H54 (cell line): ENCODE measurements around the gene EXOSC2.

Experiments used
- DNase-seq: peaks from one replicate; pipeline ENCODE4 v3.0.0; 2011; ENCODE audit warnings: low spot score, mixed read lengths; ENCODE audit not compliant: insufficient read length
- FAIRE-seq: peaks from 3 replicates; lab custom pipeline; 2011; peaks lifted over from hg19 to GRCh38; lab: Jason Lieb, UNC
- POLR2A ChIP-seq: IDR thresholded peaks from 2 replicates; pipeline ENCODE4 v1.6.1; 2011; ENCODE audit warnings: low read depth, mild to moderate bottlenecking, low read length

Gene EXOSC2

DNA sequence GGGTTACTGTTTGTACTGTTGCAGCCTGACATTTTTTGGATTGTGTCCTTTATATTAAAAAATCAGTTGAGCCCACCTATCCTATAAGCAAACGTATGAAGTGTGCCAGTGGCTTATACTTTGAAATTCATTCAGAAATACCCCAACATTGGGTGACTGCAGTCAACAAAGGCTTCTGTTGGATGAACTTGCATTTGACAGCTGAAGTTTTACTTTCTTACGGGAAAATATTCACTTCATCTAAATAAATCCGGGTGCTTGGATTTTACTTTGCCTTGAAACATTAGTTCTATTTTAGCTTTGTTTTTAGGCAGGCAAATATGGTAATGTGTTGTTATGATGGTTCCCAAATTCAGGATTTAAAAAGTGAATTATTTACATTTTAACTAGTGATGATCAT lies 21.7 kb downstream of the EXOSC2 start:
- DNase-seq (no peak), FAIRE-seq (no peak)
- no peak for TF ChIP-seq POLR2A

DNA sequence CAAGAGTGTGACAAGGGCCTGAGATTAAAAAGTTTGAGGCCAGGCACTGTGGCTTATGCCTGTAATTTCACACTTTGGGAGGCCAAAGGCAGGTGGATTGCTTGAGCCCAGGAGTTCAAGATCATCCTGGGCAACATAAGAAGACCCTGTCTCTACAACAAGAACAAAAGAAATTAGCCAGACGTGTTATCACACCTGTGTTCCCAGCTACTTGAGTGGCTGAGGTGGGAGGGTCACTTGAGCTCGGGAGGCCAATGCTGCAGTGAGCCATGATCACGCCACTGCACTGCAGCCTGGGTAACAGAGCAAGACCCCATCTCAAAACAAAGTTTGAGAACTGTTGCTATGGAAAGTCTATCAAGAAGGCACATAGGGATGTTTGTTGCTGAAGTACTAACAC lies 25.0 kb downstream of the EXOSC2 start:
- FAIRE-seq (no peak), DNase-seq (no peak)
- no peak for TF ChIP-seq POLR2A

DNA sequence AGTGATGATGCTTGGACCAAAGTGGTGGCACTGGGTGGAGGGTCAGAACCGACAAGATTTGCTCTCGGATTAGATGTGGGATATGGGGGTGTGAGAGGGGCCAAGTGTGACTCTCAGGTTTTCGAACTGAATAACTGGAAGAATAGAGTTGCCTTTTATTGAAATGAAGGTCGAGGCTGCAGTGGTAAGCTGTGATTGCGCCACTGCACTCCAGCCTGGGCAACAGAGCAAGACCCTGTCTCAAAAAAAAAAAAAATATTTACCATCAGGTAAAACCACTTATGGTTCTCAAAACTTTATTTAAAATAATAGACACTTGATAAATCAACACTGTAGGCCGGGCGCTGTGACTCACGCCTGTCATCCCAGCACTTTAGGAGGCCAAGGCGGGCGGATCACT lies 27.2 kb downstream of the EXOSC2 start:
- DNase-seq (no peak), FAIRE-seq (no peak)
- no peak for TF ChIP-seq POLR2A

DNA sequence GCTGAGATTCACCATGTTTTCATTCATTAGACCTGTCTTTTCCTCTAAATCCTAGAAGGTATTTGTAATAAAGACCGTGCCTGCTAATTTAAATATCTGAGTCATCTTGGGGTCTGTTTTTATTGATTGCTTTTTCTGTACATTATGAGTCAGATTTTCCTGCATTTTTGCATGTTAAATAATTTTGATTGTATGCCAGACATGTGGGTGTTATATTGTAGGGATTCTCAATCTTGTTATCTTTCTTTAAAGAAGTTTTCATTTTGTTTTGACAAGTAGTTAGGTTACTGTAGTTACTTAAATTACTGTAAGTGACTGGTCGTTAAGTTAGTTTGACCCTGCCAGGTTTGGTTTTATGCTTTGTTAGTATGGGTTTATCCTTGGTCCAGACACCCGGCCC lies 35.1 kb downstream of the EXOSC2 start:
- TF ChIP-seq POLR2A, result no peak
- no peak for DNase-seq
- no peak for FAIRE-seq

DNA sequence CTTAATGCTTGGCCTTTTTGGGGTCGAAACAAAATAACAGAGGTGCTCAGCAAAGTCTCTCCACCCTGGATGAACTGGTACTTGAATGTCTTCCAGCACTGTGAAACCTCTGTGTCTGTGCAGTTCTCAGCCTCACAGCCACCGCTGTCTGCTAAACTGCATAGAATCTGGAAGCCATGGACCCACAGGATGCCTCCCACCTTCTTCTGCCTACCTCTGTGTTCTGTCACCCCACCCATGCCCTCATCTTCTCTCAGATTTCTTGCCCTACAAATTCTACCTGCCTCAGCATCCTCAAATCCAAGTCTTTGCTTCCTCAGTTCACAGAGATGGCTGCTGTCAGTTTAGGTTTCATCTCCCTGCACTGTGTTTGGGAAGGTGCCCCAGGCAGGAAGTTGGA lies 35.6 kb downstream of the EXOSC2 start:
- DNase-seq, result no peak
- FAIRE-seq, result no peak
- TF ChIP-seq POLR2A, result no peak

DNA sequence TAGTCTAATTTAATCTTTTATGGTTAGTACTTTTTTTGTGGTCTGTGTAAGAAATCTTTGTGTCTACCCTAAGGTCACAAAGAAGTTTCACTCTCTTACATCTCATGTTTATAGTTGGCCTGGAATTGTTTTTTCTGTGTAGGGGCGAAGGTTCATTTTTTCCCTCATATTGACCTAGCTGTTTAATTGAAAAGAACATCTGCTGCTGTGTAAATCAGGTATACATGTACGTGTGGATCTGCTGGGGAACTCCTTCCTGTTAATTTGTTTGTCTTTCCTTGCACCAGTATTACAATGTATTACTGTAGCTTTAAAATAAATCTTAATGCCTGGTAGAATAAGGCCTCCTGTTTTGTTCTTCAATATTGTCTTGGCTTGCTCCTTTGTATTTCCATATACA lies 37.8 kb downstream of the EXOSC2 start:
- DNase-seq (no peak), FAIRE-seq (no peak)
- no peak for TF ChIP-seq POLR2A

DNA sequence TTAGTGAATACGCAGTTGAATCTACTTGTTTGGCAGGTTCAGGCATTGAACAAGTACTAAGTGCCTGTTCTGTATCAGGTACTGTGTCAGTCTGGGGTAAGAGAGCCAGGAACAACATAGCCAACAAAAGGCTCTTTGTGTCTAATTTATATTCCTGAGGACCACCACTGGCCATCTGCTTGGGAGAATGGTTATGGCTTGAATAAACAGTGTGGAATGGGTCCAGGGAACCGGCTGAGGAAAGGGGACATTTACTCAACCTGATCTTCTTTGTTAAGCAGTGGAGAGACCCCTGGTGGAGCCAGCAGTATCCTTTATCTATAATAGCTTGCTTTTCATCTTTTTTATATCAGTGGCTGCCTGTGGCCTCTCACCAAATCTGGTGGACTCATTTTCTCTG lies 38.6 kb downstream of the EXOSC2 start:
- no peak for DNase-seq
- no peak for FAIRE-seq
- TF ChIP-seq POLR2A, result no peak

DNA sequence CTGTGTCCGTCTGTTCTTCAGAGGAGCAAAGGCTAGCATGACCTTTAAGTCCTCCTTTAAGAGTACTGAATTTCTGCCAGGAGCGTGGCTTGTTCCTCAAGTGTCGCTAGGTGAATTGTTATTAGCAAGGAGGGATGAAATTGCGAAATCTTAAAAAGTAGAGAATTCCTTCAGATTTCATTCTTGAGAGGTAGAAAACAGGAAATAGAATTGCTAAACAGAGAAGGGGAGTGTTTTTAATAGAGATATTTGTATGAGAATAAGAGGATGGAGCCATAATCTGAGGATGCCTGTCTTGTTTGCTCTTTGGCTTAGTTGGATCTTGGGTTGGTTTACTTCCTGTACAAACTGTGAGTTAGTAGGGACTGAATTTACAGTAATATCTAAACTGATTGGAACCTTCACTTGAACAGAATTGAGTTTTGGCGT lies 39.2 kb downstream of the EXOSC2 start:
- no peak for FAIRE-seq
- no peak for DNase-seq
- TF ChIP-seq POLR2A, result no peak

DNA sequence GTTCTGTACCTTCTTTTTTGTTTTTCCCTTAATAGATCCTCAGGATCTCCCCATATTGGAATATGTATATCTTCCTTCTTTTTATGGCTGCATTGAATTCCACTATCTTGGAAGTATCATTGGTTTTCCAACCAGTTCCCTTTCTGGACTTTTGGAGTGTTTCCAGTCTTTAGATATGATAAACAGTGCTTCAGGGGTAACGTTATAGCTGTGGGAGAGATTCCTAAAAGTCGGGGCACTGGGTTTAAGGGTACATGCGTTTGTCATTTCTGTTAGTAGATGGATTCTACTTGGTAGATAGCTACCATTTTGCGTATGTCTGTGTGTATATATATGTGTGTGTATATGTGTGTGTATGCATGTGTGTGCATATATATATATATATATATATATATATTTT lies 42.0 kb downstream of the EXOSC2 start:
- no peak for DNase-seq
- TF ChIP-seq POLR2A, result no peak
- FAIRE-seq, result no peak

DNA sequence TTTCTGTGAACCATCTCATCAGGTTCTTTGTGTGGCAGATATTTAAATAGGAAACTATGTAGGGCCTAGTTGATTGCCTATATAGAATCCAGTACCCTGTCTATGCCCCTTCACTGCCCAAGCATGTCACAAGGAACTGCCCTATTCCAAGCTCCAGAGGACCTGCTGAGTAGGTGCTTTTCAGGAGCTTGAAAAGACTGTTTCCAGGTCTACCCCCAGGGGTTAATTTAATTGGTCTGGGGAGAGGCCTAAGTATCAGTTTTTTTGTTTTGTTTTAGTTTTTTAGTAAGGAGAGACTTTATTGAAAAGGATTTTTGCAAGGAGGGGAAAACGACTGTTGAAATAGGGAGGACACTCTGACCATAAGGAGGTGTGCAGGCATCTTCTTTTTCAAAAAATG lies 43.3 kb downstream of the EXOSC2 start:
- no peak for TF ChIP-seq POLR2A
- DNase-seq (no peak), FAIRE-seq (no peak)

DNA sequence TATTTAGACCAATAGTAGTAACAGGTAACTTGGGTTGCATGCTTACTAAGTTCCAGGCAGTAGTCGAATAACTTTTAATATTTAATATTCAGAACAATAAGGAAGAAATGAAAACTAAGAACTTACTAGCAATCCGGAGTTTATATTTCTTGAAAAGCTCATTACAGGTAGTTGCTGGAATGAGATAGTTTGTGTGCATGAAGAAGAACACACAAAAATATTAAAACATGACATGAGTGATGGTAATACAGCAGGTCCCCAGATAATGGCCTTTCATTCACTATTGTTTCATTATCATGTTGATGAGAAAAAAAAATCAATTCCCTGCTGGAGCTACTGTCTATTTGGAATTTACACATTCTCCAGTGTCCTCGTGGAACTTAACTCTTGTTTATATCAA lies 44.7 kb downstream of the EXOSC2 start:
- no peak for TF ChIP-seq POLR2A
- no peak for FAIRE-seq
- no peak for DNase-seq

DNA sequence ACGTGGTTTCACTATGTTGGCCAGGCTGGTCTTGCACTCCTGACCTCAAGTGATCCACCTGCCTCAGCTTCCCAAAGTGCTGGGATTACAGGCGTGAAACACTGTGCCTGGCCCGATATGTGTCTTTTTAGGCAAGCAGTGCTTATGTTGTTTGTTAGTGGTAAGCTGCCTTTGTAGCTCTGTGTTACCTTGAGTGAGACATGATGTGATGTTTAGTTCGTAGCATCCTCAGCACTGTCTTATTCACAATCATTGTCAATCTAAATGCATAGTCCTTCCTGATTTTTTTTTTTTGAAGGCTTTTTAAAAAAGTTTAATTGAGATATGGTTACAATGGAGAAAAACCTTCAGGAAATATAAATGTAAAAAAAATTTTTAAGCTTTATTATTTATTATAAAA lies 45.5 kb downstream of the EXOSC2 start:
- DNase-seq, result no peak
- FAIRE-seq, result no peak
- no peak for TF ChIP-seq POLR2A

DNA sequence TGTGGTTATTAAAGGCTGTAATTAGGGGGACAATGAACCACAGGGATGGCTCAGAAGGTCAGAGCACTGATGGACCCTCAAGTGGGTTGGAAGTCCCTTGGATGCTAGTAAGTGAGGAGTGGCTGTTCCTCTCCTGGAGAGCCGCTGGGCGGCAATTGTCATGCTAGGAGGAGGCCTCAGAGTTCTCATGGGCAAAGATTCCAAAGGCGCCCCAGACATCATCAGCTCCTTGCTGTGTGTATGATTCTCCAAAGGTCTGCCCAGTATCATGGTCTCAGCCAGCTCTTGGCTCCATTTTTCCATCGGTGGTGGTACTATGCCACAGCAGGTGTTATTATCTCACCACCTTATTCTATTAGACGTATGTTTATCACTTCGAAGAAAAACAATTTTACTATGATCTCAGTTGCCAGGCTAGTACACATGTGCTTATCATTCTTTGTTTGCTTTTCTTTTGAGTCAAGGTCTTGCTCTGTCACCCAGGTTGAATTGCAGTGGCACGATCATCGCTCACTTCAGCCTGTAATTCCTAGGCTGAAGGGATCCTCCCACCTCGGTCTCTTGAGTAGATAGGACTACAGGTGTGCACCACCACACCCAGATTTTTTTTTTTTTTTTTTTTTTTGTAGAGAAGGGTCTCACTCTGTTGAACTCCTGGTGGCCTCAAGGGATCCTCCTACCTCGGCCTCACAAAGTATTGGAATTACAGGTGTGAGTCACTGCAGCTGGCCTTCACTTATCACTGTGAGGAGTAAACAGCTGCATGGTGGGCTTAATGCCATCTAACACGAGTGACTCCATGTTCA lies 46.8 kb downstream of the EXOSC2 start:
- FAIRE-seq (no peak), DNase-seq (no peak)
- no peak for TF ChIP-seq POLR2A

DNA sequence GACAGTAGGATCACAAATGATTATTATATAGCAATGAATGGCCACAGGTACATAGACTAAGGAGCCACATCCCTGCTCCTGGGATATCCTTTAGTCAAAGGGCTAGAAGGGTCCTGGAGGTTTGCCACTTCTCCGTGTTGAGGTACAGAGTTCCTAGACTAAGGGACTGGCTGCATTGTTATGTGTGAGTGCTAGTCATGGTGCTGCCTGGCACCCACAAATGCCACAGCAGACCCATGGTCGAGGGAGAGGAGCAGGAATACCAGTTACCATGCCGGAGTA lies 47.4 kb downstream of the EXOSC2 start:
- DNase-seq, result no peak
- TF ChIP-seq POLR2A, result no peak
- FAIRE-seq, result no peak

DNA sequence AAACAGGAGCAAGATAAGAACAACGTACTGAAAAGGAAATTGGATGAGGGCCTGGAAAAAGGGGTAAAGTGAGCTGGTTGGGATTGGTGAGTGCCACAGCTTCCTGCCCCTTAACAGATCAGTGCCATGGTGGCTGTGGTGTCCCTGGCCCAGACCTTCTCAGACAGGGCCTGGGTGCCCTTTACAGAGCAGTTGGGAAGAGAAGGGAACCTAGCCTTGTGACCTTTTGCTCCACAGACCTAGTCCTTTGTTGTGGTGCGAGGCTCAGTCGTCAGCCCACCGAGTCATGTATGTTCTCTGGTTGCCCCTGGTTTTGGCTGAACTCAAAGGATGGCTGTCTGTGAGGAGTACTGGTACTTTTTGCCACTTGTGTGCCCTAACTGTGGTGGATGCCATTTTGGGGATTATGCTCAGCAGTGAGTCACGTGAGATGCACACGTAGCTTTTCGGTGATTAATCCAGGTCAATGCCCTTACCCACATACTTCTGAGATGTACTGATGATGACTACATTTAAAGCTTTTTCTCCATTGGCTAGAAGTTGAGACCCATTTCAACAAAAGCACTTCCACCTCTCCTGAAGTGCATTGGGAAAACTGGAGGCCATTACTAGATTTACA lies 48.4 kb downstream of the EXOSC2 start:
- TF ChIP-seq POLR2A, result no peak
- FAIRE-seq, result no peak
- DNase-seq, result peak; percentile 9
